Lower leg skin (tissue), 3 donors: ENCODE measurements around the gene NRAS.

Experiments used
- POLR2A ChIP-seq, 2 donors: fragments of 450-650 bp; IDR thresholded peaks; one replicate each; pipeline ENCODE4 v1.6.1; 2016 to 2017; ENCODE audit warnings: antibody characterized with exemption in 2 of 2, mild to moderate bottlenecking in 1 of 2, moderate library complexity in 1 of 2
- TF ChIP-seq, protein P1 (sequence below), 3 donors: fragments of 450-650 bp; IDR thresholded peaks; one replicate each; pipeline ENCODE4 v1.5.1; 2016; ENCODE audit warnings: antibody characterized with exemption in 3 of 3, mild to moderate bottlenecking in 3 of 3, moderate library complexity in 2 of 3

DNA sequence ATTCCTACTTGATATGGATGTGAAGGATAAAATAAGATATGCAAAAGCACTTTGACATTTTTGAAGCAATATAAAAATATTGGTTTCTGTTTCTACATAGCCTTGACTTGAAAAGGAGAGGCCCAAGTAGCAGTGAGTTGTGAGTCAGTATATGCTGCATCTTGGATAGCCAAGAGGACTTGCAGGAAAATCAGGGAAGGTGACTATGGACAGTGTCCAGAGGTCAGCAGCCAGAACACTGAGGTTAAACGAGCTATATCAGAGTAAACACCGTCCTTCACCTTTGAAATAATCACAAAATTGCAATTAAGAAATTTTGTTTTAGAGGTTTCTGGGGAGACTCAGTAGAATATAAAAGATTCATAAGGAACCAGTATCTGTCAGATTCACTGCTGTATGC is 14.6 kb downstream of the NRAS start:
- no peak for TF ChIP-seq POLR2A (IDR thresholded peaks at IDR 0.05)
- TF ChIP-seq, protein P1, sequence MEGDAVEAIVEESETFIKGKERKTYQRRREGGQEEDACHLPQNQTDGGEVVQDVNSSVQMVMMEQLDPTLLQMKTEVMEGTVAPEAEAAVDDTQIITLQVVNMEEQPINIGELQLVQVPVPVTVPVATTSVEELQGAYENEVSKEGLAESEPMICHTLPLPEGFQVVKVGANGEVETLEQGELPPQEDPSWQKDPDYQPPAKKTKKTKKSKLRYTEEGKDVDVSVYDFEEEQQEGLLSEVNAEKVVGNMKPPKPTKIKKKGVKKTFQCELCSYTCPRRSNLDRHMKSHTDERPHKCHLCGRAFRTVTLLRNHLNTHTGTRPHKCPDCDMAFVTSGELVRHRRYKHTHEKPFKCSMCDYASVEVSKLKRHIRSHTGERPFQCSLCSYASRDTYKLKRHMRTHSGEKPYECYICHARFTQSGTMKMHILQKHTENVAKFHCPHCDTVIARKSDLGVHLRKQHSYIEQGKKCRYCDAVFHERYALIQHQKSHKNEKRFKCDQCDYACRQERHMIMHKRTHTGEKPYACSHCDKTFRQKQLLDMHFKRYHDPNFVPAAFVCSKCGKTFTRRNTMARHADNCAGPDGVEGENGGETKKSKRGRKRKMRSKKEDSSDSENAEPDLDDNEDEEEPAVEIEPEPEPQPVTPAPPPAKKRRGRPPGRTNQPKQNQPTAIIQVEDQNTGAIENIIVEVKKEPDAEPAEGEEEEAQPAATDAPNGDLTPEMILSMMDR (IDR thresholded peaks at IDR 0.05), result no peak
